HG03460 (cell line): ENCODE data around the gene TMED1.
"Not testable (repeated sequence)": the region's sequence is repeated elsewhere in the genome, so short reads cannot be mapped to it uniquely, and the experiment has no call there.

Source experiments
- ATAC-seq: cut with Tn5 transposase; IDR thresholded peaks from one replicate; pipeline ENCODE4 v1.9.1; 2021; ENCODE audit not compliant: unreplicated experiment

TMED1 gene

DNA sequence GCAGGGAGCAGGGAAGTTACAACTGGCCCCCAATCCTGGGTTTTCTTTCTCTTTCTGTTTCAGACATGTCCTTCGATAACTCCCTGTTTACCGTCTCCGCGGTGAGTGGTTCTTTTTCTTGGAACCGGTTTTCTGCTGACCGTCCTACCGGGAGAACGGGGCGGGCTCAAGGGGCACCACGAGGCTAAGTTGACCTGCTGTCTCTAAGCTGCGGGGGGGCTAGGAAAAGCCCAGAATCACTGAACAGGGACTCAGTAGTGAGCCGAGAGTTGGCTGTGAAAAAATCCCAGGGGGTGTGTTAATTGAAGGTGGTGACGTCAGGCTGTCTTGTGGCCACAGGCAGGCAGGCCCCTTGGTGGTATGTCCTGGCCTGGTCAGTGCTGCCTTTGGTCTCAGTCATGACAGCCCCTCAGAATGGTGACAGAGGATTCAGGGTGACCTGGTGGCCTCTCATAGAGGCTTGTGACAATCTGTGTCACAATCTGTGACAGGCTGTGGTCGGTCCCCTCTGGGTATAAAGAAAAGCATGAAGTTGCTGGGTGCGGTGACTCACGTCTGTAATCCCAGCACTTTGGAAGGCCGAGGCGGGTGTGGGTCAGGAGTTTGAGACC, 27.2 kb upstream of the TMED1 start:
- ATAC-seq, result no peak

DNA sequence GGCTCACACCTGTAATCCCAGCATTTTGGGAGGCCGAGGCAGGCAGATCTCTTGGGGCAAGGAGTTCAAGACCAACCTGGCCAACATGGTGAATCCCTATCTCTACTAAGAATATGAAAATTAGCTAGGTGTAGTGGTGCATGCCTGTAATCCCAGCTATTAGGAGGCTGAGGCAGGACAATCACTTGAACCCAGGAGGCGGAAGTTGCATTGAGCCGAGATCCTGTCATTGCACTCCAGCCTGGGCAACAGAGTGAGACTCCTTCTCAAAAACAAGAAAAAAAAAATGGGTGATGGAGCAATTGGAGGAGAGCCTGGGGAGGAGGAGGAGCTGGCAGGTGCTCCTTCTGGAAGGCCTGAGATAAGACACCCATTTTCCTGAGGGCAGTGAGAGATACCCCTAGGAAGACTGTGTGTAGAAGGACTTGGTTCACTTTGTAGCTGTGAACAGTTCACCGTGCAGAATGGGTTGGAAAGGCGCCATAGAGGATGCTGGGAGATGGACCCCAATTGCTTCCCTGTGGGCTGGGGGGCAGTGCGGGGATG, 26.6 kb upstream of the TMED1 start:
- ATAC-seq, result no peak

GRCh38 chr19:10861103-10861651, 25.2 kb upstream of the TMED1 start:
- ATAC-seq, result no peak

GRCh38 chr19:10858204-10858828, 22.3 kb upstream of the TMED1 start:
- ATAC-seq, result no peak

- not testable (repeated sequence) for ATAC-seq
Observed at GRCh38 chr19:10856899-10857298, 20.9 kb upstream of the TMED1 start.

GRCh38 chr19:10855879-10856522, 20.0 kb upstream of the TMED1 start:
- no peak for ATAC-seq

DNA sequence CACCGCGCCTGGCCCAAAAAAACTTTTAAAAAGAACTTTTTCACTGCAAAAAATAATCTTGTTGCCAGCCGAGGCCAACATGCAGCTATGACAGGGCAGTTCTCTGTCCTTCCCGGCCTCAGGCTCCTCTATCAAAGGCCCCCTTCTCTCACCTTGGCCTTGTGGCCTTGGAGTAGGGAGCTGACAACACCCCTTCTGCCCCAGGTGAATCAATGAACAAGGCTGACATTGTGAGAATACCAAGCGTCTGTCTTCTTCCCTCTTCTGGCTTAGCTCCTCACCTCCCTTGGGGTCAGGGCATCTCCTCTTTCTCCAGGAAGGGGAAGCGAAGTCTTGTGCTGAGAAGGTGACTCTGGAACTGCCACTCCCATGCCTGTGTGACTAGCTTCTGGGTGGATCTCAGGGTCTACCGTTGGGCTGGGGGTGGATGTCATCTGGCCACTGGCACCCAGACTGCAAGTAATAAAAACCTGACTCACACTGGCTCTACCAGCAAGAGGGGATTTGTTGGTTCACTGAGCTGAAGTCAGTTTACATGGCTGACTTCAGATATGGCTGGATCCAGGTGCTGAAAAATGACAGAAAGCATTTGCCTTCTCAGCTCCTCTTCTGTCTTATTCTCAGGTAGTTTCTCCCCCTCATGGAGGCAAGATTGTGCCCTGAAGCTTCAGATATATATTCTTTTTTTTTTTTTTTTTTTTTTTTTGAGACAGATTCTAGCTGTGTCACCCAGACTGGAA, 18.5 kb upstream of the TMED1 start:
- ATAC-seq, result no peak

DNA sequence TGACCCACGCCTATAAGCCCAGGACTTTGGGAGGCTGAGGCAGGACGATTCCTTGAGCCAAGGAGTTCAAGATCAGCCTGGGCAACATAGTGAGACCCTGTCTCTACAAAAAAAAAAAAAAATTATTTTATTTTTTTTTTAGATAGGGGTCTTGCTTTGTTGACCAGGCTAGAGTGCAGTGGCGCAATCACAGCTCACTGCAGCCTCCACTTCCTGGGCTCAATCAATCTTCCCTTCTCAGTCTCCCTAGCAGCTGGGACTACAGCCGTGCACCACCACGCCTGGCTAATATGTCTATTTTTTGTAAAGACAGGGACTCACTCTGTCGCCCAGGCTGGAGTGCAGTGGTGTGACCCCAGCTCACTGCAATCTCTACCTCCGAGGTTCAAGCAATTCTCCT, 16.9 kb upstream of the TMED1 start:
- no peak for ATAC-seq

DNA sequence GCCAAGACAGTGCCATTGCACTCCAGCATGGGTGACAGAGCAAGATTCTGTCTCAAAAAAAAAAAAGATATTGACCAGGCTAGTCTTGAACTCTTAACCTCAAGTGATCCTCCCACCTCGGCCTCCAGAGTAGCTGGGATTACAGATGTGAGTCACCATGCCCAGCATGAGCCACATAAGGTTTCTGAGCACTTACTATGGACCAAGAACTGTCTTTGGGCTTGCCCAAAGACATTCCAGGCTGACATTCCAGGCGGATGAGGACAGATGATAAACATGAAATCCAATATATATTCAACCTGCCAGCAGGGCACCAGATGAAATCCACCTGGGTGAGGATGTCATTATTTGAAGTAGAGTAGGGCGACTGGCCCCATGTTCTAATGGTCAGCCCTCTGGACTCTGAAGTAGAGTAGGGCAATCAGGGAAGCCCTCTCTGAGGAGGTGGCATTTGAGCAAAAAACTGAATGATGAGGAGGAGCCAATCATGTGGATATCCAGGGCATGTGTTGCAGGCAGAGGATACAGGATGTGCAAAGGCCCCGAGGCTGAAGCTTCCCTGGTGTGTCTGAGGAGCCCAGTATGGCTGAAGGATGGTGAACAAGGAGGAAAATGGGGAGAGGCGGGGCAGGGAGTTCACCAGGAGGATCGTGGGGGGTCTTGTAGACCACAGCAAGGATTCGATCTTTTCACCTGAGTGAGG, 16.2 kb upstream of the TMED1 start:
- no peak for ATAC-seq

DNA sequence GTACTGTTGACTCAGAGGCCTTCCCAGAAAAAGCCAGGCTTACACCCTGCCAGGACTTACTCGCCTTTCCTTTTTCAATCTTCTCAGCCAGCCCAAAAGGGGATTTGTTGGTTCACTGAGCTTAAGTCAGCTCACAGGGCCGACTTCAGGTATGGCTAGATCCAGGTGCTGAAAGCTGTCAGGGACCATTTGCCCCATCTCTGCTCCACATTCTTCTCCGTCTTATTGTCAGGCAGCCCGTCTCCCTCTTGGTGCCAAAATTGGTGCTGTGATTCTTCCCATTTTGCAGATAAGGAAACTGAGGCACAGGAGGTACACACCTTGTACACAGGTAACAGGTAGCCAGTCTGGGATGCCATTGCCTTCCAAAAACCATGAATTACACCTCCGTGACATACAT, 14.6 kb upstream of the TMED1 start:
- ATAC-seq, result no peak

DNA sequence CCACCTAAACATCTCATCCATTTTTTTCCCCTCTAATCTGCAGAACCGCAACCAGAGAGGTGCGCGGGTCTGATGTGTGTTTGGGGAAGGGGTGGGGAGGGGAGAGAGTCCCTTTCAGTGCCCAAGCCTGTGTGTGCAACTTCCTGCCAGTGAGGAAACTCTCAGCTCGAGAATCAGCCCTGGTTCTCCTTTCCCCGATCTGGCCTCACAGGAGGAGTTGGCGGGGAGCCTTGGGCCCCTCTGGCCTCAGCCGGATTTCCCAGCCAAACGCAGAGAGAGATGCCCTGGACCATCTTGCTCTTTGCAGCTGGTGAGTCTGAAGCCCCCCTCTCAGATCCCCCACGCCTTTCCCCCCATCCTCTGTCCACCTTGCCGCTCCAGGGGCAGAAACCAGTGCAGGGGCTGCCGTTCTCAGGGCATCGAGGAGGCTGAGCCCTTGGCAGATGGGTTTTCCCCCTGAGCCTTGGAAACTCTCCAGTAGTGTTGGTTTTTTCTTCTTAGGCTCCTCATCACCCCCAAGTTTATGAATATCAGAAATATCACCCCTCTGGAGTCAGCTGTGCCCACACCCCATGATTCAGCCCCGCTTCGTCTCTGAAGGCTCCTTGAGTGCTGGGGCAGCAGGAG, 12.3 kb upstream of the TMED1 start, which contains the start of gene C19orf38:
C19orf38 (plus strand) TSS at position 186 of the 627 bp plus-strand sequence; CDS start at position 280, 94 bp downstream.
- ATAC-seq, result no peak

DNA sequence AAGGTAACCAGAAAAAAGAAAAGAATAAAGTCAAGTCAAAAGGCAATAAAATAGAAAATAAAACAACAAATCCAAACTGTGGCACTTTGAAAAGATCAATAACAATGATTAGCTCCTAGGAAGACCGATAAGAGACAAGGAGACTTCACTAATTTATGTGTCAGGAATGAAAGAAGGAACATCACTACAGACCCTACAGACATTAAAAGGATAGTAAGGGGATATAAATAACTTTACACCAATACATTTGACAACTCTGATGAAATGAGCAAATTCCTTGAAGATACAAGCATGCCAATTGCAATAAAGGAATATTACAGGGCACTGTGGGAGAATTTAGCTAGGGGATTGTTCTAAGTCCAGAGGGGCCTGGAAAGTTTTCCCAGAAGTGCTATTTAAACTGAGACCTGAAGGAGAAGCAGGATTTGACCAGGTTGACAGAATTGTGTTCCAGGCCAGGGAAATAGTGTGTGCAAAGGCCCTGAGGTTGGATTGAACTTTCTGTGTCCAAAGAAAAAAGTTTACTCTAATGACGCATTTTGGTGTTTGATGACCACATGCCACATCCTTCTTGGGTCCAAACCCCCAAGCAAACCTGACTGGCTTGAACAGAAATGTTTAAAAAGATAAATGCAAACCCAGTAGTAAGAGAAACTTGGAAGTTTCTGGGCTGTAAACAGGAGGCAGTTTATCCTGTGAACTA, 10.6 kb upstream of the TMED1 start:
- no peak for ATAC-seq

DNA sequence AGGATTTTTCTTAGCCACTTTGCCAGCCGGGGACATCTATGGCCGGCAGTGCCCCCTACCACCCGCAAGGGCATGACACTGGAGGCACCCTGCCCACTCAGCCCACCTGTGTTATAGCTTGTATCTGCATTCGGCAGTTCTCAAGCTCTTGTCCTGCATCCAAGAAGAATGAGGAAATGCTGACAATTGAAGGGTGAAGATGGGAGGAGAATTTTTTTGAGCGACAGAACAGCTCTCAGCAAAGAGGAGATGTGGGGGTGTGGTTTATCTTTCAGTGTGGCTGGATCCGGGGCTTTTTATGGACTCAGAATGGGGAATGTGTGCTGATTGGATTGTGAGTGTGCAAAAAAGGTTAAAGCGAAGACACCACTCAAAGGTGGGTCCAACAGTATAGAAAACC, 6.8 kb upstream of the TMED1 start:
- ATAC-seq, result no peak

GRCh38 chr19:10839114-10840050, 3.4 kb upstream of the TMED1 start:
- ATAC-seq, result no peak

- ATAC-seq, result no peak
Observed at GRCh38 chr19:10838377-10838776, 2.4 kb upstream of the TMED1 start.

DNA sequence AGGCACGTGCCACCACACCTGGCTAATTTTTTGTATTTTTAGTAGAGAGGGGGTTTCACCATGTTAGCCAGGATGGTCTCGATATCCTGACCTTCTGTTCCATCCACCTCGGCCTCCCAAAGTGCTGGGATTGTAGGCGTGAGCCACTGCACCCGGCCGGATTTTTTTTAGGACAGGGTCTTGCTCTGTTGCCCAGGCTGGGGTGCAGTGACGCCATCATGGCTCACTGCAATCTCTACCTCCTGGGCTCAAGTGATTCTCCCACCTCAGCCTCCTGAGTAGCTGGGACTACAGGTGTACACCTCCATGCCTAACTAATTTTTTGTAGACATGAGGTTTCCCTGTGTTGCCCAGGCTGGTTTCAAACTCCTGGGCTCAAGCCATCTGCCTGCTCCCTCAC, 1.6 kb upstream of the TMED1 start:
- ATAC-seq, result not testable (repeated sequence)

- peak; percentile 20 for ATAC-seq
Observed at GRCh38 chr19:10836479-10837330, 693 bp upstream of the TMED1 start.
